Measurements from ENCODE around the gene HS3ST2.

HS3ST2 gene
- total RNA-seq = 0 reads per million in 2 donors

GRCh38 chr16:22813948-22814710, at the start of gene HS3ST2:
Gene HS3ST2, plus strand, starts transcription at chr16:22814162. Its CDS starts 449 bp downstream, at chr16:22814611.
- no peak for DNase-seq

GRCh38 chr16:22764662-22765327, 49.2 kb upstream of the HS3ST2 start:
- no peak for DNase-seq

GRCh38 chr16:22765479-22765878, 48.5 kb upstream of the HS3ST2 start:
- DNase-seq = no peak

- DNase-seq = no peak
Measured at GRCh38 chr16:22770866-22771265, 43.1 kb upstream of the HS3ST2 start.

GRCh38 chr16:22771551-22771950, 42.4 kb upstream of the HS3ST2 start:
- DNase-seq = no peak

- DNase-seq = no peak
Measured at GRCh38 chr16:22775220-22775922, 38.6 kb upstream of the HS3ST2 start.

- DNase-seq = no peak
Measured at GRCh38 chr16:22781480-22781879, 32.5 kb upstream of the HS3ST2 start.

- no peak for DNase-seq
Measured at GRCh38 chr16:22782314-22782713, 31.6 kb upstream of the HS3ST2 start.

GRCh38 chr16:22784690-22785214, 29.2 kb upstream of the HS3ST2 start:
- no peak for DNase-seq

- no peak for DNase-seq
Measured at GRCh38 chr16:22785552-22785951, 28.4 kb upstream of the HS3ST2 start.

GRCh38 chr16:22786284-22786683, 27.7 kb upstream of the HS3ST2 start:
- no peak for DNase-seq

GRCh38 chr16:22786691-22787090, 27.3 kb upstream of the HS3ST2 start:
- DNase-seq = no peak

GRCh38 chr16:22787466-22788192, 26.3 kb upstream of the HS3ST2 start:
- peak in 1 of 5 experiments; percentile 59 for DNase-seq

GRCh38 chr16:22788193-22788530, 25.8 kb upstream of the HS3ST2 start:
- DNase-seq = no peak

- no peak for DNase-seq
Measured at GRCh38 chr16:22789281-22789945, 24.5 kb upstream of the HS3ST2 start.

- DNase-seq = no peak
Measured at GRCh38 chr16:22797551-22797950, 16.4 kb upstream of the HS3ST2 start.

- no peak for DNase-seq
Measured at GRCh38 chr16:22799113-22799512, 14.8 kb upstream of the HS3ST2 start.

- no peak for DNase-seq
Measured at GRCh38 chr16:22804893-22805292, 9.1 kb upstream of the HS3ST2 start.

GRCh38 chr16:22805326-22805725, 8.6 kb upstream of the HS3ST2 start:
- DNase-seq = no peak

- no peak for DNase-seq
Measured at GRCh38 chr16:22806811-22807210, 7.2 kb upstream of the HS3ST2 start.

GRCh38 chr16:22810226-22810625, 3.7 kb upstream of the HS3ST2 start:
- DNase-seq = no peak

Data from T-helper 2 cell (primary cell).